NCI-H1048 (cell line): Measurements from ENCODE around the gene CSPG4.
"Not testable (repeated sequence)": the region's sequence is repeated elsewhere in the genome, so short reads cannot be mapped to it uniquely, and the experiment has no call there.

Source experiments
- DNase-seq: peaks from one replicate; lab custom pipeline; 2025; lab: John Stamatoyannopoulos, UW

CSPG4 gene

GRCh38 chr15:75704618-75705017, 8.0 kb downstream of the CSPG4 start:
- no peak for DNase-seq

GRCh38 chr15:75704263-75704615, 8.4 kb downstream of the CSPG4 start:
- no peak for DNase-seq

- not testable (repeated sequence) for DNase-seq
These were observed 9.0 kb downstream of the CSPG4 start for GRCh38 chr15:75703440-75704262.

GRCh38 chr15:75702436-75702835, 10.2 kb downstream of the CSPG4 start:
- no peak for DNase-seq

GRCh38 chr15:75701071-75702003, 11.3 kb downstream of the CSPG4 start:
- DNase-seq, result not testable (repeated sequence)

GRCh38 chr15:75699961-75700874, 12.4 kb downstream of the CSPG4 start:
- DNase-seq, result not testable (repeated sequence)

- not testable (repeated sequence) for DNase-seq
These were observed 13.1 kb downstream of the CSPG4 start for GRCh38 chr15:75699517-75699916.

- not testable (repeated sequence) for DNase-seq
These were observed 14.5 kb downstream of the CSPG4 start for GRCh38 chr15:75697974-75698747.

- no peak for DNase-seq
These were observed 15.1 kb downstream of the CSPG4 start for GRCh38 chr15:75697523-75697922.

- no peak for DNase-seq
These were observed 15.8 kb downstream of the CSPG4 start for GRCh38 chr15:75696854-75697259.

GRCh38 chr15:75696311-75696720, 16.3 kb downstream of the CSPG4 start:
- no peak for DNase-seq

GRCh38 chr15:75695634-75696310, 16.9 kb downstream of the CSPG4 start:
- DNase-seq, result no peak

- no peak for DNase-seq
These were observed 17.4 kb downstream of the CSPG4 start for GRCh38 chr15:75695220-75695619.

- DNase-seq, result no peak
These were observed 18.1 kb downstream of the CSPG4 start for GRCh38 chr15:75694241-75695182.

- no peak for DNase-seq
These were observed 19.0 kb downstream of the CSPG4 start for GRCh38 chr15:75693501-75694240.

- DNase-seq, result not testable (repeated sequence)
These were observed 19.6 kb downstream of the CSPG4 start for GRCh38 chr15:75693028-75693427.

GRCh38 chr15:75692311-75692710, 20.3 kb downstream of the CSPG4 start:
- not testable (repeated sequence) for DNase-seq

- not testable (repeated sequence) for DNase-seq
These were observed 23.2 kb downstream of the CSPG4 start for GRCh38 chr15:75689429-75689828.

- no peak for DNase-seq
These were observed 23.8 kb downstream of the CSPG4 start for GRCh38 chr15:75688831-75689230.
